Dendritic cell treated with granulocyte-macrophage colony-stimulating factor and Interleukin-4, amounts not matched to agents 40 ng/mL and 50 ng/mL, for 4 days (primary cell): Measurements from ENCODE around the gene SESN2.

Source experiments
- H3K27ac Mint-ChIP-seq: one replicate; pipeline ENCODE4 v1.8.0; 2022; ENCODE audit warnings: mild to moderate bottlenecking, mixed read lengths
- H3K27me3 Mint-ChIP-seq: one replicate; pipeline ENCODE4 v1.8.0; 2022; ENCODE audit warnings: mild to moderate bottlenecking, mixed read lengths
- H3K36me3 Mint-ChIP-seq: one replicate; pipeline ENCODE4 v1.8.0; 2022; ENCODE audit warnings: low read depth, mixed read lengths
- H3K4me1 Mint-ChIP-seq: one replicate; pipeline ENCODE4 v1.8.0; 2022; ENCODE audit warnings: low read depth, mixed read lengths
- H3K4me3 Mint-ChIP-seq: one replicate; pipeline ENCODE4 v1.8.0; 2022; ENCODE audit warnings: mild to moderate bottlenecking, moderate library complexity, mixed read lengths
- H3K9me3 Mint-ChIP-seq: one replicate; pipeline ENCODE4 v1.8.0; 2022; ENCODE audit warnings: mixed read lengths
- intact Hi-C: fragments of 100-400 bp; cut with micrococcal nuclease; formaldehyde crosslinking; loops from one replicate; pipeline ENCODE4 v1.15.0; 2022

SESN2 gene

GRCh38 chr1:28282426-28283407, 23.4 kb downstream of the SESN2 start:
- H3K27me3 Mint-ChIP-seq = no peaks in the 10 kb centered on the region
- H3K4me1 Mint-ChIP-seq = peaks cover 66% of the 10 kb centered on the region
- no peaks in the 10 kb centered on the region for H3K9me3 Mint-ChIP-seq
- peak overlapping the region; percentile 87 for H3K27ac Mint-ChIP-seq
- peaks cover 39% of the 10 kb centered on the region for H3K36me3 Mint-ChIP-seq
- intact Hi-C loops = no loop called here
- H3K4me3 Mint-ChIP-seq = no peak overlapping the region

DNA sequence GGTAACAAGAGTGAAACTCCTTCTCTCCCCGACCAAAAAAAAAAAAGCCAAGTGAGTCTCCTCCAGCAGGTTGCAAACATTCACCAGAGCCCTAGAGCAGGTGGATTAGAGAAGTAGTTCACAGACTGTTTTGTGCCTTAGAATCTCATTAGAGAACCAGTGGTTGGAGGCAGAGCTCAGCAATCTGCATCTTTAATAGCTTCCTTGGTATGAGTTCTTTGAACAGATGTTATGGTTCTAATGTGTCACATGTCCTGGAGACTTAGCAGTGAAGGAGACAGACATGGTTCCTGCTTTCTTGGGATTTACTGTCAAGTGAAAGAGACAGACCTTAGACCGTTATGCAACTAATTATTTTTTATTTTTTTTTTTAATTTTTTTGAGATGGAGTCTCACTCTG, 26.8 kb downstream of the SESN2 start:
- H3K9me3 Mint-ChIP-seq = no peaks in the 10 kb centered on the region
- no peak overlapping the region for H3K27ac Mint-ChIP-seq
- H3K4me3 Mint-ChIP-seq = no peak overlapping the region
- no peaks in the 10 kb centered on the region for H3K27me3 Mint-ChIP-seq
- H3K4me1 Mint-ChIP-seq = peaks cover 52% of the 10 kb centered on the region
- H3K36me3 Mint-ChIP-seq = peaks cover 6% of the 10 kb centered on the region
- intact Hi-C loops = loop anchor here (5.0 kb wide), 1 partner anchor 41 kb away; the partner anchor contains the start of gene MED18

DNA sequence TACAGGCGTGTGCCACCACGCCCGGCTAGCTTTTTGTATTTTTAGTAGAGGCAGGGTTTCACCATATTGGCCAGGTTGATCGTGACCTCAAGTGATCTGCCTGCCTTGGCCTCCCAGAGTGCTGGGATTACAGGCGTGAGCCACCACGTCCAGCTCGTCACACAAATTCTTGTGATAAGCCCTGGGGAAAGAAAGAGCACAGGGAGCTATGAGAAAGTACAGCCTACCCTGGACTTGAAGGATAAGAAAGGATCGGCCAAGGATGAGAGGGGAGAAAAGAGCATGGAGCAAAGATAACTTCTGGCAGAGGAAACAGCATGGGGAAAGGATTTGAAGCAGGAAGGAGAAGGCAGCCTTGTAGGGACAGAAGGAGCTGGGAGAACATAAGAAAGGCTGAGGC, 29.2 kb downstream of the SESN2 start:
- peak overlapping the region; percentile 14 for H3K27ac Mint-ChIP-seq
- H3K9me3 Mint-ChIP-seq = no peaks in the 10 kb centered on the region
- peaks cover 38% of the 10 kb centered on the region for H3K4me1 Mint-ChIP-seq
- intact Hi-C loops = loop anchor here (5.0 kb wide), 1 partner anchor 39 kb away; the partner anchor contains the start of gene MED18
- H3K27me3 Mint-ChIP-seq = no peaks in the 10 kb centered on the region
- no peaks in the 10 kb centered on the region for H3K36me3 Mint-ChIP-seq
- no peak overlapping the region for H3K4me3 Mint-ChIP-seq

GRCh38 chr1:28290851-28291250, 31.5 kb downstream of the SESN2 start:
- Mint-ChIP-seq H3K27ac (peak overlapping the region; percentile 64), H3K36me3 (no peaks in the 10 kb centered on the region), H3K4me1 (peaks cover 31% of the 10 kb centered on the region), H3K27me3 (no peaks in the 10 kb centered on the region), H3K4me3 (no peak overlapping the region), H3K9me3 (no peaks in the 10 kb centered on the region)
- intact Hi-C loops = no loop called here

DNA sequence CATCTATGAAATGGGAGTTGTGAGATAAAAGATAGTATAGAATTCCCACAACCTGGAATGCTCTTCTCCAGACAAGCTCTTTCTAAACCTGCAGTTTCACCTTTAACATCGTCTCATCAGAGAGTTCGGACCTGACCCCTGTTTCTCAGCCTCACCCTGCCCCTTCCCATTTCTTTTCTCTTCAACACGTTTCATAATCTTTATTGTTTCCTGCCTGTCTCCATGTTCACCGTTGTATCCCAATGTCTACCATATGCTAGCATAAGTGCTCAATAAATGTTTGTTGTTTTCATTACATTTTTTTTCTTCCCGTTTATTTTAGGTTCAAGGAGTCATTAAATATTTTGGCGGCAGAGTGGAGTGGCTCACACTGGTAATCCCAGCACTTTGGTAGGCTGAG, 32.4 kb downstream of the SESN2 start:
- Mint-ChIP-seq H3K27me3 (peaks cover 2% of the 10 kb centered on the region), H3K9me3 (no peaks in the 10 kb centered on the region), H3K4me3 (no peak overlapping the region), H3K27ac (peak overlapping the region; percentile 64), H3K4me1 (peaks cover 29% of the 10 kb centered on the region), H3K36me3 (no peaks in the 10 kb centered on the region)
- intact Hi-C loops = no loop called here

DNA sequence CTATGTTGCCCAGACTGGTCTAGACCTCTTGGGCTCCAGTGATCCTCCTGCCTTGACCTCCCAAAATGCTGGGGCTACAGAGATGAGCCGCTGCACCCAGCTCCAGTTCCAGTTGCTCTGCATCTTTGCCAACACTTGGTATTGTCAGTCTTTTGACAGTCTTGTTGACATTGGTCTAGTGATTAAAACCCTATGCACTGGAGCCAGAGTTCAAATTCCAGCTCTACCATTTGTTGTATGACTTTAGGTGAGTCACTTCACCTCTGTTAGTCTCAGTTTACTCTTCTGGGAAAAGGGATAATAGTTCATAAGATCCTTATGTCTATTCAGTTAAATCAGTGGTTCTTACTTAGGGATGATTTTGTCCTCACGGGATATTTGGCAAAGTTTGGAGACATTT, 36.6 kb downstream of the SESN2 start:
- Mint-ChIP-seq H3K36me3 (no peaks in the 10 kb centered on the region), H3K4me1 (peaks cover 21% of the 10 kb centered on the region), H3K27ac (no peak overlapping the region), H3K27me3 (peaks cover 2% of the 10 kb centered on the region), H3K9me3 (no peaks in the 10 kb centered on the region), H3K4me3 (no peak overlapping the region)
- intact Hi-C loops = no loop called here

GRCh38 chr1:28296401-28297261, 37.3 kb downstream of the SESN2 start:
- intact Hi-C loops = no loop called here
- H3K27me3 Mint-ChIP-seq = peaks cover 2% of the 10 kb centered on the region
- H3K4me1 Mint-ChIP-seq = peaks cover 14% of the 10 kb centered on the region
- no peak overlapping the region for H3K27ac Mint-ChIP-seq
- no peaks in the 10 kb centered on the region for H3K9me3 Mint-ChIP-seq
- no peaks in the 10 kb centered on the region for H3K36me3 Mint-ChIP-seq
- no peak overlapping the region for H3K4me3 Mint-ChIP-seq

GRCh38 chr1:28297826-28298225, 38.5 kb downstream of the SESN2 start:
- no peaks in the 10 kb centered on the region for H3K9me3 Mint-ChIP-seq
- peaks cover 2% of the 10 kb centered on the region for H3K27me3 Mint-ChIP-seq
- H3K4me3 Mint-ChIP-seq = no peak overlapping the region
- no peaks in the 10 kb centered on the region for H3K36me3 Mint-ChIP-seq
- peaks cover 10% of the 10 kb centered on the region for H3K4me1 Mint-ChIP-seq
- no peak overlapping the region for H3K27ac Mint-ChIP-seq
- intact Hi-C loops = no loop called here

GRCh38 chr1:28298438-28298837, 39.1 kb downstream of the SESN2 start:
- Mint-ChIP-seq H3K9me3 (no peaks in the 10 kb centered on the region), H3K27ac (no peak overlapping the region), H3K4me3 (no peak overlapping the region), H3K36me3 (no peaks in the 10 kb centered on the region), H3K4me1 (peaks cover 10% of the 10 kb centered on the region), H3K27me3 (peaks cover 2% of the 10 kb centered on the region)
- intact Hi-C loops = no loop called here

DNA sequence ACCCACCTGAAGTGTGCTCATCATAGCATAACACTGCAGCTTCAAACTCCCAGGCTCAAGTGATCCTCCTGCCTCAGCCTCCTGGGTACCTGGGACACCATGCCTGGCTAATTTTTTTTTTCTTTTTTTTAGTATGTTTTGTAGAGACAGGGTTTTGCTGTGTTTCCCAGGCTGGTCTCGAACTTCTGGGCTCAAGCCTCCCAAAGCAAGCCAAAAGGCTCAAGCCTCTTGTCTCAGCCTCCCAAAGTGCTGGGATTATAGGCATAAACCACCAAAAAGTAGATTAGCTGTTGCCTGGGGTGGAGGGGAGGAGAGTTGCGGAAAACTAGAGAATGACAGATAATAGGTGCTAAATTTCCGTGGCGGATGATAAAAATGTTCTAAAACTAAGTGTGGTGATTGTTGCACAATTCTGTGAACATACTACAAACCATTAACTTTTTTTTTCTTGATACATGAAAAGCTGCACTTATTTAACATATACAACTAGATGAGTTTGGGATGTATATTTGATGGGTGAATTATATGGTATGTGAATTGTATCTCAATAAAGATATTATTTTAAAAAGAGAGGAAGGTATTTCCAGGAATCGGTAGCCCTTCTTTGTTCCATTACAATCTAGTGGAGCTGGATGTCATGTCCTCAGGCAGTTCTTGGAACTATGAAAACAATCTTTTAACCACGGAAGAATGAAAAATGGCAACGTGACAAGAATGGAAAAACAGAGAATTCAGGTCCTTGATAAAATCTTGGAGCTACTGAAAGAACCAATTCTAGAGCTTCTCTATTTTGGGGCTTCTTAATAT, 42.3 kb downstream of the SESN2 start:
- H3K4me3 Mint-ChIP-seq = no peak overlapping the region
- peaks cover 16% of the 10 kb centered on the region for H3K4me1 Mint-ChIP-seq
- no peaks in the 10 kb centered on the region for H3K9me3 Mint-ChIP-seq

DNA sequence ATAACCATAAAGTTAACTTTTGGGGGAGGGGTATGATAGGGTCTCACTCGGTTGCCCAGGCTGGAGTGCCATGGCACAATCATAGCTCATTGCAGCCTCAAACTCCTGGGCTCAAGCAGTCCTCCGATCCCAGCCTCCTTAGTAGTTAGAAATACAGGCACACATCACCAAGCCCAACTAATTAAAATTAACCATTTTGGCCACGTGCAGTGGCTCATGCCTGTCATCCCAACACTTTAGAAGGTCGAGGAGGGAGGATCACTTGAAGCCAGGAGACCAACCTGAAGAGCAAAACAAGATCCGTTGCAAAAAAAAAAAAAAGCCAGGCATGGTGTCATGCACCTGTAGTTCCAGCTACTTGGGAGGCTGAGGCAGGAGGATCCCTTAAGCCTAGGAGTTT, 42.9 kb downstream of the SESN2 start:
- H3K27me3 Mint-ChIP-seq = no peaks in the 10 kb centered on the region

More for the DNA sequence above, 42.3 kb downstream of the SESN2 start:
- Mint-ChIP-seq H3K27me3 (no peaks in the 10 kb centered on the region), H3K36me3 (no peaks in the 10 kb centered on the region), H3K27ac (no peak overlapping the region)
- intact Hi-C loops = no loop called here

GRCh38 chr1:28306301-28306949, 47.1 kb downstream of the SESN2 start:
- peaks cover 6% of the 10 kb centered on the region for H3K4me1 Mint-ChIP-seq
- no peak overlapping the region for H3K27ac Mint-ChIP-seq
- H3K36me3 Mint-ChIP-seq = no peaks in the 10 kb centered on the region
- no peak overlapping the region for H3K4me3 Mint-ChIP-seq
- intact Hi-C loops = no loop called here
- H3K27me3 Mint-ChIP-seq = no peaks in the 10 kb centered on the region
- H3K9me3 Mint-ChIP-seq = no peaks in the 10 kb centered on the region

More for the DNA sequence above, 42.9 kb downstream of the SESN2 start:
- H3K27ac Mint-ChIP-seq = no peak overlapping the region
- peaks cover 11% of the 10 kb centered on the region for H3K4me1 Mint-ChIP-seq
- no peaks in the 10 kb centered on the region for H3K9me3 Mint-ChIP-seq
- intact Hi-C loops = no loop called here
- H3K4me3 Mint-ChIP-seq = no peak overlapping the region
- no peaks in the 10 kb centered on the region for H3K36me3 Mint-ChIP-seq

GRCh38 chr1:28308750-28309149, 49.4 kb downstream of the SESN2 start:
- Mint-ChIP-seq H3K36me3 (no peaks in the 10 kb centered on the region), H3K9me3 (no peaks in the 10 kb centered on the region), H3K27me3 (no peaks in the 10 kb centered on the region), H3K27ac (no peak overlapping the region), H3K4me3 (no peak overlapping the region), H3K4me1 (peaks cover 12% of the 10 kb centered on the region)
- intact Hi-C loops = no loop called here
